ENCODE results near the gene GFOD1.

DNA sequence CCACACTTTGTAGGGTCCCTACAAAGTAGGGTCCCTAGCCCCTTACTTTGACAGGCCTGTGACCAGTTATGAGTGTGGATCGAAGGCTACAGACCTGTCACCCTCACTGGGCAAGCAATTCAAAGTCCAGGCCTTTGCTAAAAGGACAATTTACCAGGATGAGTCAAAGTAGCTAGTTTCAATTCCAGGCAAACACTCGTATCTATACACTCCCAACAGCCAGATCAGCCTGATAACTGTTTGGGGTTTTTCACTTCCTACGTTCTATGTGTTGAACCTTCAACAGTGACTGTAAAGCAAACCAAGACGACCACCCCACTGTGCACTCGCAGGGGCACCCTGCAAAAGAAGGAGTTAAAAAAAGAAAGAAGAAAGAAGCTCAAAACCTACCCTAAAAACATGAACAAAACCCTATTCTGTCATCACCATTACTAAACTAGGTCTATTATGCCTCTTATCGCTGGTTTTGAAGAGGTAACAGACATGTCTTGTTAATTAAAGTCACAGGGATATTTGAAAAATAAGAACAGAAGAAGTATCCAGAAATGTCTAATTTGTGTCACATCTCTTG, 3.2 kb downstream of the GFOD1 start:
- TF ChIP-seq EP300 (IDR thresholded peaks at IDR 0.05; ENCODE audit: borderline replicate concordance) (no peak), RAD21 (IDR thresholded peaks at IDR 0.05; ENCODE audit: low read depth) (no peak), TAF1 (IDR thresholded peaks at IDR 0.05; ENCODE audit: low read depth) (no peak), NFIC (IDR thresholded peaks at IDR 0.05) (no peak), EGR1 (IDR thresholded peaks at IDR 0.05) (no peak)
- TF ChIP-seq, protein P1, sequence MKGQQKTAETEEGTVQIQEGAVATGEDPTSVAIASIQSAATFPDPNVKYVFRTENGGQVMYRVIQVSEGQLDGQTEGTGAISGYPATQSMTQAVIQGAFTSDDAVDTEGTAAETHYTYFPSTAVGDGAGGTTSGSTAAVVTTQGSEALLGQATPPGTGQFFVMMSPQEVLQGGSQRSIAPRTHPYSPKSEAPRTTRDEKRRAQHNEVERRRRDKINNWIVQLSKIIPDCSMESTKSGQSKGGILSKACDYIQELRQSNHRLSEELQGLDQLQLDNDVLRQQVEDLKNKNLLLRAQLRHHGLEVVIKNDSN (IDR thresholded peaks at IDR 0.05), result no peak
- TF ChIP-seq, protein P2, sequence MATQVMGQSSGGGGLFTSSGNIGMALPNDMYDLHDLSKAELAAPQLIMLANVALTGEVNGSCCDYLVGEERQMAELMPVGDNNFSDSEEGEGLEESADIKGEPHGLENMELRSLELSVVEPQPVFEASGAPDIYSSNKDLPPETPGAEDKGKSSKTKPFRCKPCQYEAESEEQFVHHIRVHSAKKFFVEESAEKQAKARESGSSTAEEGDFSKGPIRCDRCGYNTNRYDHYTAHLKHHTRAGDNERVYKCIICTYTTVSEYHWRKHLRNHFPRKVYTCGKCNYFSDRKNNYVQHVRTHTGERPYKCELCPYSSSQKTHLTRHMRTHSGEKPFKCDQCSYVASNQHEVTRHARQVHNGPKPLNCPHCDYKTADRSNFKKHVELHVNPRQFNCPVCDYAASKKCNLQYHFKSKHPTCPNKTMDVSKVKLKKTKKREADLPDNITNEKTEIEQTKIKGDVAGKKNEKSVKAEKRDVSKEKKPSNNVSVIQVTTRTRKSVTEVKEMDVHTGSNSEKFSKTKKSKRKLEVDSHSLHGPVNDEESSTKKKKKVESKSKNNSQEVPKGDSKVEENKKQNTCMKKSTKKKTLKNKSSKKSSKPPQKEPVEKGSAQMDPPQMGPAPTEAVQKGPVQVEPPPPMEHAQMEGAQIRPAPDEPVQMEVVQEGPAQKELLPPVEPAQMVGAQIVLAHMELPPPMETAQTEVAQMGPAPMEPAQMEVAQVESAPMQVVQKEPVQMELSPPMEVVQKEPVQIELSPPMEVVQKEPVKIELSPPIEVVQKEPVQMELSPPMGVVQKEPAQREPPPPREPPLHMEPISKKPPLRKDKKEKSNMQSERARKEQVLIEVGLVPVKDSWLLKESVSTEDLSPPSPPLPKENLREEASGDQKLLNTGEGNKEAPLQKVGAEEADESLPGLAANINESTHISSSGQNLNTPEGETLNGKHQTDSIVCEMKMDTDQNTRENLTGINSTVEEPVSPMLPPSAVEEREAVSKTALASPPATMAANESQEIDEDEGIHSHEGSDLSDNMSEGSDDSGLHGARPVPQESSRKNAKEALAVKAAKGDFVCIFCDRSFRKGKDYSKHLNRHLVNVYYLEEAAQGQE (IDR thresholded peaks at IDR 0.05; ENCODE audit: low read depth), result no peak
